Hematopoietic multipotent progenitor cell treated with erythropoietin and hydrocortisone succinate and interleukin-3 and kit ligand, for 4 days (in vitro differentiated cells): Measurements from ENCODE around the gene S100A13.

ENCODE experiments used
- DNase-seq: peaks from one replicate; pipeline ENCODE4 v3.0.0-alpha.2; 2015

The S100A13 gene

DNA sequence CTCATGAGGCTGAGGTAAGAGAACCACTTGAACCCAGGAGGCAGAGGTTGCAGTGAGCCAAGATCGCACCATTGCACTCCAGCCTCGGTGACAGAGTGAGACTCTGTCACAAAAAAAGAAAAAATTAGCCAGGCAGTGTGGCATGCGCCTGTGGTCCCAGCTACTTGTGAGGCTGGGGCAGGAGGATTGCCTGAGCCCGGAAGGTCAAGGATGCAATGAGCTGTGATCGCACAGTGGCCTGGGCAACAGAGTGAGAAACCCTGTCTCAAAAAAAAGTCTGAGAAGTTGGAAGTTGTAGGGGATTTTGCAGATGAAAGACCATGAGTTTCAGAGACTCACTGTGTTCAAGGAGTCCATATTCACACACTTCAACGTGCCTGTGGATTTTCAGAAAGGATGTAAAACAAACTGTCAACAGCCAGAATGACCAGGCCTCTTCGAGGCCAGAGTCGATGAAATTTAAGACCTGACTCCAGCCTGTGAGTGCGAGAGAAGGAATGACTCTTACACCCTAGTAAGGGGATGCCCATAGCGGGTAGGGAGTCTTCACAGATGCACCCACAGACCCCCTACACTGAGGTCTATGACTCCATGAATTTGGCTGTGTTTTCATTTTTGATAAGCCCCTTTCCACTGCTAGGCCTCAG is 2.2 kb downstream of the S100A13 start:
- DNase-seq, result no peak

DNA sequence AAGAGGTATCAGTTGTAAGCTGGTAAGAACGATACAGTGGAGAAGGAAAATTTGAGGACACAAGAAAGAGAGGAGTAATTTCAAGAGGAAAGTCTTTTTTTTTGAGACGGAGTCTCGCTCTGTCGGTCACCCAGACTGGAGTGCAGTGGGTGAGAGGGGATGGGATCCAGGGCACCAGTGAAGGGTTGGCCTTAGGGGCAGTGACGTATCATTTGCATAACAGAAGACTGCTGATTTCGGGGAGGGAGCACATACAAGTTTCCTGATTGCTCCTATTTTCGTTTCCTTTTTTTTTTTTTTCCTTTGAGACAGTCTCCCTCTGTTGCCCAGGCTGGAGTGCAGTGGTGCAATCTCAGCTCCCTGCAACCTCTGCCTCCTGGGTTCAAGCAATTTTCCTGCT is 4.2 kb downstream of the S100A13 start:
- no peak for DNase-seq

DNA sequence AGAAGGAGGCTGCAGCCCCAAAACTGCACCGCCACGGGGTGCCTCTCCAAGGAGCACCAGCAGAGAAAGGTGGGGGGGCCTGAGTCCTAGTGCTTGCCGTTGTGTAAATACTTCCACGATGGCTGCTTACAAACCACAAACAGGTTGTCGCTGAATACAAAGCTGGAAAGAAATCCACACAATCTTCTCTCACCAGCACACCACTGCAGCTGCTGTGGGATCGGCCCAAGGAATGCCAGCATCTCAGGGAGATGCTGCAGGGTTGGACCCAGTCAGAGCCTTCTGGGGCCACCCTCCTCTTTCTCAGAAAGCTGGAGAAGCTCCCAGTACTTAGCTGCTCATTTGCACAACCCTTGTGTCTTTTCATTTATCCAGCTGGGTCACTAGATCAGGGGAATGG is 8.1 kb downstream of the S100A13 start:
- DNase-seq, result no peak

DNA sequence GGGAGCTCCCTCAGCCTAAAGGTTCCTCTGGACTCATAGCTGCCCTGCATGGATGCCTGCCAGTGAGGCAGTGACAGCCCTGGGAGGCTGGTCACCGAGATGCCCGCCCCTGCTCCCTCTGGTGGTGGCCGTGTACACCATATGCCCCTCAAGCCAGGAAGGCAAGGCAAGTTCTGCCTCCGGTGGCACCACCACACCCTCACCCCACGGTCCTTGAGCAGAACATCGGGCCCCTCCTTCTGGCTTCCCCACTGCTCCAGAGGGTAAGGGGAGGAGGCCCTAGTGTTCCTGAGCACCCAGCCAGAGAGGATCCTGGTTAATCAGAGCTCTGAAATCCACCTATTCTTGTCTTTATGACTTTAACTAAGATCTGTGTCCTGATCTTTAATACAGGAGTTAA is 9.6 kb downstream of the S100A13 start:
- DNase-seq, result no peak

DNA sequence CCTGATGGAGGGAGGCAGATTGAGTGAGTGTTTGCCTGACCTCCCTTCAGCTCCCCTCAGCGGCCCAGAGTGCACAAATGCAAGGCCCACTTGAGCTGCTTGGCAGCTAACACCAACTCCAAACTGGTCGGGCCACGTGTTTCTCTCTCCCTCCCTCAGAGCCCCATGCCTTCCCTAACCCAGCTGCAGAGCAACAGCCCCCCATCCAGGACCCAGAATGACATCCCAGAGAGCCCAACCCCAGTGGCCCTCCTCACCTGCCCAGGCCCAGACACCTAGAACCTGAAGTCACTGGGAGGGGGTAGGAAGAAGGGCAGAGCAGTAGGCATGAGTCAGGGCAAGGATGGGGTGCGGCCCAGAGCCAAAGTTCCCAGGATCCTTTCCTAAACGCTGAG is 10.4 kb downstream of the S100A13 start:
- no peak for DNase-seq

DNA sequence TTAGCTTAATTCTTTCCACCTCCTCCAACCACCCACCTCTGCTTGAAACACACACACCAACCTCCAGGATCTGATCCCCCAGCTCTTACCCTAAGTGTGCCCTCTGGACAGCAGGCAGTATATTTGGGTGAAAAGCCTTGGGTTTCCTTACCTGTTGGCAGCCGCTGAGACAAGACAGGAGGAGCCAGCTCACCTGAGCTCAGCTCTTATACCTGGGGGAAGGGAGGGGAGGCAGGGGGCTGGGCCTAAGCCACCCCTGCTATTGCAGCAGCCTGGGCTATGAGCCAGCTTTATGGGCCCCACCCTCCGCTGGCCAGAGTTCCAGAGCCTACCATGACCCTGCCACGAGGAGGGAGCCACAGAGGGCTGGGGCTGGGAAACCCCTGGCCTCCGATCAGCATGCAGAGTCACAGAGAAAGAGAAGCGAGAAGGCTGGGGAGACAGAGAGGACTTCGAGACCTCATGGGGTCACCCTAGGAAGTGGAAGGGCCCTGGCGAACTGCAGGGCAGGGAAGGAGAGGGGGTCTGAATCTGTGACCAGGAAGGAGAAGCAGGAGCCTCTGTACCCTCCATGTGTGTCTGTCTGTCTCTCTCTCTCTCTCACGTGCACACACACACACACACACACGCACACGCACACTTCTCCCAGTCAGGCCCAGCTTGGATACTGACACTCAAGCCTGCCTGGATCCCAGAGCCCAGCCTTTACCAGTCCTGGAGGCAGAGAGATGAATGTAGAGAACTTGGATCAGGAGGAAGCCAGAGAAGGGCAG is 11.0 kb downstream of the S100A13 start, which contains the start of gene S100A14:
Gene S100A14 (minus strand): TSS at position 182 of the 773 bp plus-strand sequence. CDS start 467 bp downstream, outside the sequence.
- no peak for DNase-seq

DNA sequence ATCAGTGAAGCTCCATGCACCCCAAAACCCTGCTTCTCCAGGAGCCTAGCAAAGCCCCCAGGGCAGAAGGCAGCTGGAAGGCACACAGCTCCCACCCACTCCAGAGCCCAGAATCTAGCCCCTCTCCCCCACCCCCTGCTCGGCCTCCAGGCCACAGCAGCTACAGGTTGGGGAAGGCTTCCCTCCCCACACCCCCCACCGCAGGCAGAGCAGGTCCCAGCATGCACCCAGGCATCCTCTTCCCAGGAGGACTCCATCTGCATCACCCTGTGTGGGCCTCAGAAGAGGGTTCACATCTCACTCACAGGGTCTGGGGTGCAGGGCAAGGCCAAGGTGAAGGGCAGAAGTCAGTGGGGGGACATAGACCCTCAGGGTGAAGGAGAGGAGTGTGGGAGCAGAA is 11.9 kb downstream of the S100A13 start:
- no peak for DNase-seq

DNA sequence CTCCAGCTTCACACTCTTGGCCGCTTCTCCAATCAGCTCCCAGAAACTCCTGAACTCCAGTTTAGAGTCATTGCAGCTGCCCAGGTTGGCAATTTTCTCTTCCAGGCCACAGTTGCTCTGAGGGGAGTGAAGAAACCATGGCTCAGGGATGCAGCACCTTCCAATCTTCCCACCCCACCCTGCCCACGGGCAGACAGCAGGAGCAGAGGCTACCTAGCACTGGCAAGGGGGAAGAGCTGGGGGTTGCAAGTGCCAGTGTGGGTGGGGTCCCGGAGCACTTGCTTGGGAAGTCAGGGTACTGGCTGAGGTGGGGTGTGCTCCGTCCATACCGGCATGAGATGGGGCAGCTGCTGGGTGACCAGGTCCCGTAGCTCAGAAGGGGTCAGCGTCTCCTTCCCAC is 12.4 kb downstream of the S100A13 start:
- no peak for DNase-seq

DNA sequence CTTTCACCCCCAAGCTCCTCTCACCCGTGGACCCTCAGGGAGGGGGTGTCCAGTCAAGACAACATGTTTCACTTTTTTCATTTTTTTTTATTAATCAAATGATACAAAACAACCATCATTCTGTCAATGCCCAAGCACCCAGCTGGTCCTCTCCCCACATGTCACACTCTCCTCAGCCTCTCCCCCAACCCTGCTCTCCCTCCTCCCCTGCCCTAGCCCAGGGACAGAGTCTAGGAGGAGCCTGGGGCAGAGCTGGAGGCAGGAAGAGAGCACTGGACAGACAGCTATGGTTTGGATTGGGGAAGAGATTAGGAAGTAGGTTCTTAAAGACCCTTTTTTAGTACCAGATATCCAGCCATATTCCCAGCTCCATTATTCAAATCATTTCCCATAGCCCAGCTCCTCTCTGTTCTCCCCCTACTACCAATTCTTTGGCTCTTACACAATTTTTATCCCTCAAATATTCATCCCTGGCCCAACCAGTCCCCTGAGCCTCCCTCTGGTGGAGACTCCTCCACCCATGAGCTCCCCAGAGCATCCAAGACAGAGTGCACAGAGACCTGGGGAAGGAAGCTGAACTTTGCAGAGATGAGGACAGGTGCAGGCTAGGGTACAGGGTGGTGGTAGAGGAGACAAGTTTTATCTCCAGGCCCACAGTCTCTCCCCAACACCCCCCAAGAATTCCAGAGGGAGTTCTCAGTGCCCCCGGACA is 13.0 kb downstream of the S100A13 start:
- no peak for DNase-seq

DNA sequence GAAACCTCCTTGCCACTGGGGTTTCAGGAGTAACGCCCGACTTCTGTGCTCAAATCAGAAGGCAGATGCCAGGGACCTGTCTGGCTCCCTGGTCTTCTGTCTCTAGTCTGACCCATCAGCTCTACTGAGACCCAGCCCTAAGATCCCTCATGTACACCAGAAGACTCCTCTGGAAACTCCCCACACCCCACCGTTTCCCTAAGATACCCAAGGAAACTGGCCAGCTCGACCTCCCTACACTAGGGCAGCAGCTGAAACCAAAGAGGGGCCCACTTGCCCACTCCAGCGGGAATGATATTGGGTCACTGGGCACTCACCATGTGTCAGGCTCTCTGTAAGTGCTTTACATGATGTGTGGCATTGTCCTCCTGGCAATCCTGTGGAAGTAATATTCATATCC is 13.9 kb downstream of the S100A13 start:
- DNase-seq, result no peak

DNA sequence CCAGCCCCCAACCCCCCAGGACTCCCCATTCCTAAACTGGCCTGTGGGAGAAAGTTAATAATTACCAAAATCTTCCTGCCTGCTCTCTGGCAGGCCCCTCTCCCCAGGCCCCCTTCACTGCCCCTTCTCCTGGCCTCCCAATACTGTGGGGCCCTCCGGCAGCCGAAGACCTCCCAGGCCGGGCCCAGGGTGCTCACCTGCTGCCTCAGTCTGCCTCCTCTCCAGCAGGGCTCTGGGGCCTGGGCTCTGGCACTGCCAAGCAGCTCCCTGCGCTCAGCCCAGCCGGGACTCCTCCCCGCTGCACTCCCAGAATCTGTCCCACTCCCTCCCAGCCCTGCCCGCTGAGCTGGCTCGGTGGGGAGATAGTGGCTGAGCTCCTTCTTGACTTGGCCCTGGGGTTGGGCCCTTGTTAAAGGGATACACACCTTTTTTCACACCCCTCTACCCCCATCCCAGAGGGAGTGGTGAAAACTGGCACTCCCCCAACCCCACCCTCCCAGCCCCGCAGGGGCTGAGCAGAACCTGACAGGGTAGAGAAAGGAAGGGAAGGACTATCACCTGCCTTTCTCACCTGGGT is 14.5 kb downstream of the S100A13 start, which contains the start of gene S100A16:
Gene S100A16 (minus strand): TSS at position 383 of the 577 bp plus-strand sequence. CDS start 4,986 bp downstream, outside the sequence.
- DNase-seq, result peak; percentile 36

DNA sequence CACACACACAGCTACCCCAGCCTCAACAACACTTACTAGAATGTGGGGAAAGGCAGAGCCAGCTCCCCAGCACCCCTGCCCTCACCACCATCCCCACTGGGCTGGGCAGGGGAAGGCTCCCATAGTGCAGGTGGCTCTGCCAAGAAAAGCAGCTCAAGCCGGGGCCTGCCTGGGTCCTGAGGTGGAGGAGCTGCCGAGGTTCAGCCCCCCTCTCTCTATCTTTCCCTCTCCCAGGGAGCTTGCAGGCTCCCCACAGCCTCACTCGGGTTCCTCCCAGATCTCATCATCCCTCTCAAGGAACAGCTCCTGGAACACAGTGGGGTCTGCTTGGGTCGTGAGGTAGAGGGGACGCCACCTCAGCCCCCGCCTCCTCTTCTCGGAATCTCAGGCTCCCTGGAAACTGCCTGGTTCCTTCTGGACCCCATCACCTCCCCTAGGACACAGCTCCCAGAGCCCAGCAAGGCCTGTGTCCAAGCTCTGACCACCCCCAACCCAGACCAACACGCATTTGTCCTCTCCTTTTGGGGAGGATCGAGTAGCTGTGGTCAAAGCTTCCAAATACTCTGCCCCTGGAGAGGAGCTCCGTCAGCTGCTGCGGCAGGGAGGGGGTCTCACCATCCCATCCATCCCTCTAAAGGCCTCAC is 15.1 kb downstream of the S100A13 start:
- DNase-seq, result no peak

DNA sequence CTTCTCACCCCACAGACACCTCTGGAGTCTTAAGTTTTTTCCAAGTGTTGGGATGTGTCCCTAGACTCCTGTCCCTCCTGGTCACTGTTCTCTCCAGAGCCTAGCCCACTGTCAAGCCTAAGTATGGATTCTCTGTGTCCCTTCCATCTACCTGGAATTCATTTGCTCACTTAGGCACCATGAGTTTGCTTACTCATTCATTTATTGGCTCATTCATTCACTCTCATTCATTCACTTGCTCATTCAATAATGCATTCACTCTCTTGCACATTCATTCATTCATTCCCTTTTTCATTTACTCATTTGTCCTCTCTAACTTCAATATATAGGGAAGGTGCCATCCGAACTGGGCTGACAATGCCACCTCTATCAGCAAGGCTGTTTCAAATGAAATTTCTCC is 15.9 kb downstream of the S100A13 start:
- no peak for DNase-seq

DNA sequence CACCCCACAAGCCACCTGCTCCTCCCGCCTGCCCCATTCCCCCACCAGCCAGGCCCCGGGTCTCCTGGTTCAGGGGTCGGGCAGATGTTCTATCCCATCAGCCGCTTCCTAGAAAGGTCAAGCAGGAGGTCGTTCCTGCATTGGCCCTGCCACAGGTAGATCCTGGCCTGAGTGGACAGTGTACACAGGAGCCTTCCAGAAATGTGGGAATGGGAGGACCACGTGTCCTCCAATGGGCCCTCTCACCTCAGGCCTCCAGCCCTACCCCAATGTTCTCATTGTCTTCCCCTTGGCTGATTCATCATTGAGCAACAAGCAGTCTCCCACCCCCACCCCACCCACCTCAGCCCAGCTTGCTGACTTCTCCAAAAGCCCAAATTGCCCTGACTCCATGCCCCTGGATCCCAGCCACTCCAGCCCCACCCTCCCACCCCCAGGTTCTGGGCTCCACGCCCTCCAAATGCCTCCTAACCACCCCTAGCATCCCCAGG is 16.4 kb downstream of the S100A13 start:
- DNase-seq, result no peak

DNA sequence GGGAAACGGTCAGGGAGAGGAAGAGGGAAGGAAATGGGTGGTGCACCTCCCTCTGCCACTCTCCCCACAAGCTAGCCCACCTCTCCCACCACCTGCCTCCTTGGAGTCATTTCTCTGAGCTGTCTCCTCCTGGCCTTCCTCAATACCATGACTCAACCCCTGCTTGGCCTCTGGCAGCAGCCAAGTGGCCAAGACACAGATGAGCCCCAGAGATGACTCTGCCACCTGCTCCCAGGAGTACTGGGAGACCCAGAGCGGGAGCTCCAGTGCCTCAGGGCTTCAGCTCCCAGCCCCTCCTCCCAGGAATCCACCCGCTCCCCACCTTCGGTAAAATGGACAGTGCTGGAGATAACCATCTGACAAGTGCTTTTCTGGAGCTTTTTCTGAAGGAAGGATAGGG is 17.0 kb downstream of the S100A13 start:
- no peak for DNase-seq

DNA sequence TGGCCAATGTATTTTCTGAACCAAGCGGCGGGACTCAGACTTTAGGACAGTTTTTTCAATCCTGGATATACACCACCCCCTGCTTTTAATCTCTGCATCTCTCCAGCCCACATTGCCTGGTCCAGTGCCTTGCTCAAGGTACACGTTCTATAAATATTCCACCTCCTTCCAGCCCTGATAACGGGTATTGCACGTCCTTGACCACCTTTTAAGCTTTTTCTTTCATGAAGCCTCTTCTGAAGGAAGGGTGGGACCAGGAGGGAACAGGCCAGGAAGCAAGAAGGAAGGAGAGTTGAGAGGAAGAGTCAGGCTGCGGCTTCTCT is 17.8 kb downstream of the S100A13 start:
- DNase-seq, result no peak

DNA sequence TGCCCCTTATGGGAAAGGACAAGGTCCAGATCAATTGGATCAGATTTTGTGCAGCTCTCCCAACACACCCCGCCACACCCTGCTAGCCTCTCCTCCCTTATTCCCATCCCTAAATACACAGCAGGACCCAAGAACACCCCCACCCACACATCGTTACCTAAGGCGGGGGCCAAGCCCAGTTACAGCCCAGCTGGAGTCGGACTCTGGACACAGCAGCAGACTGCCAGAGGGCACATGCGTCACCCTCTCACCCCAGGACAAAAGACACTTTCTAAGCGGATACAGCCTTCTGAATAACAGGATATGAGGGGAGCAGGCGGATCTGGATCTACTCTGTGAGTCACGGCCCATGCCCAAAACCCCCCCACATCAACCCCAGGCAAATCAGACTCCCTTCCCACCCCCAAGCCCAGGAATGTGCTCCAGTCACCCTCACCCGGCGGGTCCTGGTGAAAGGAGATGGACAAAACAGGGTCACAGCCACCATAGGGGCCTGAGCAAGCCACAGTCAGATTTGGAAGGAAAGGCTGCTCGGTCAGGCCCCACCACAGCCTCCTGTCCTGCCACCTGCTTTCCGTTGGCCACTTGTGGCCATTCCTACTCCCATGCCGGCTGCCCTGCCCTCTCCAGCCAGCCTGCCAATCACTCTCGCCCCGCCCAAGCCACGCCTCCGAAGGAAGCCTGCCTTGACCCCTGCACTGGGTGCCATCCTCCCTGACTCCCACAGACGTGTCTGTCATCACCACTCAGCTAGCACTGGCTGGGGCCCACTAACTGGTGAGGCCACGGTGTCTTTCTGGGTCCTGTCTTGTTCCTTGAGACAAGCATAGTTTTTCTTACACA is 18.3 kb downstream of the S100A13 start:
- no peak for DNase-seq

DNA sequence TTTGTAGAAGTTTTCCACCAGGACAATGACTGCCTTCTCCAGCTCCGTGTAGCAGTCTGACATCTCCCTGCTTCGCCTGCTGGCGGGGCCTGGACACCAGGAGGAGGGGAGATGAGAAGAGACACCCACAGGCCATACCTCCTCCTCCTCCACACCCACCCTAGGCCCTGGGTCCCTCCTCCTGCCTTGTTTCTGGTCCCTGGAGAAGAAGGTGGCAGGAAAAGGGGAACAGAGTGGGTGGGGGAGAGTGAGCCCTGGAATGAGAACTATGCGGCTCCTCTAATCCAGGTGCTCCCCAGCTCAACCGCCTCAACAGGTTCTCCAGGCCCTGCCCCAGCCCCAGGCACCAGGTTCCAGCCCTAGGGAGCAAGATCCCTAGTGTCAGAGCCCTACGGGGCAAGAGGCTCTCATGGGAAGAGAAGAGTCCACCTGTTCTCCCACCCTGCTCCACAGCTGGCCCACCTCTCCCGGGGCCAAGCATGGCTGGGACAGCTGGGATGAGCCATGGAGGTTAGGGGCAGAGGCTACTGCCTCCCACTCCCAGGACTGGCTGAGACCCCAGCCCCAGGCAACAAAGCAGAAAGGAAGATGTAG is 19.1 kb downstream of the S100A13 start:
- no peak for DNase-seq

DNA sequence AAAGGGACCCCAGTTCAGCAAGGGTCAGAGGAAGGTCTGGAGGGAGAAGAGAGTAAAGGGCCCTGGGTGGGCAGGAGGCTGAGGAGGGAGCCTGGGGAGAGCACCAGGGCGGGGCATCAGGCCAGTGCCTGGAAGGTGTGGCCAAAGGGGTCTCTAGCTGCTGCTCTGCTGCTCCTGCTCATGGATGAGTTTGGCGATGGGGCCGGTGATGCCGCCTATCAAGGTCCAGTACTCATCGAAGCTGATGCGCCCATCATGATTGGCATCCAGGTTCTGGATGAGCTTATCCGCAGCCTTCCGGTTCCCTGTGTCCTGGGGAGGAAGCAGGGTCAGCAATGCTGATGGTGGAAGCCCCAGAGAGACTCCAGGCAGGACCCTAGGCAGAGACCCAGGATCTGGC is 19.9 kb downstream of the S100A13 start:
- DNase-seq, result no peak

DNA sequence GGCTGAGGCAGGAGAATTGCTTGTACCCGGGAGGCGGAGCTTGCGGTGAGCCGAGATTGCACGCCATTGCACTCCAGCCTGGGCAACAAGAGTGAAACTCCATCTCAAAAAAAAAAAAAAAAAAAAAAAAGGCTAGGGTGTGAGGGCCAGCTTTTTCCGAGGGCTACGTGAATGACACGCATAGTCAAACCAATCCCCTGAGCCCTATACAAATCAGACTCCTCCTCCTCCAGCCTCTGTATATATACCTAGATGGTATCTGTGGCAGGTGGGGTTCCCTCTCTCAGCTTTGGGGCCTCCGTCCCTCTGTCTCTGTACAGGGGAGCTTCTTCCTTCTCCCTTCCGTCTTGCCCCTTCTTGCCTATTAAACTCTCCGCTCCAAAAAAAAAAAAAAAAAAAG is 21.1 kb downstream of the S100A13 start:
- DNase-seq, result no peak

DNA sequence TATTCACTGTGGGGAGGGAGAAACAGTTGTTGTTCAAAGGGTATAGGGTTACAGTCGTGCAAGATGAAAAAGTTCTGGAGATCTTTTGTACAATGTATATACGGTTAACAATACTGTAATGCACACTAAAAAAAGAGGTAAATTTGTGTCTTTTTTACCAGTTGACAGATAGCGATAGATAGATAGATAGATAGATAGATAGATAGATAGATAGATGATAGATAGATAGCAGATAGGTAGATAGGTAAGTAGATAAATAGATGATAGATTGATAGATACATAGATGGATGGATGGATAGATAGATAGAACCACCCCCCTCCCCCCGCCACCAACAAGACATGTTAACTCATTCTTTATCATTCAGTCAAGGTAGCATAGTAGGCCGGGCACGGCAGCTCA is 24.6 kb downstream of the S100A13 start:
- DNase-seq, result no peak

DNA sequence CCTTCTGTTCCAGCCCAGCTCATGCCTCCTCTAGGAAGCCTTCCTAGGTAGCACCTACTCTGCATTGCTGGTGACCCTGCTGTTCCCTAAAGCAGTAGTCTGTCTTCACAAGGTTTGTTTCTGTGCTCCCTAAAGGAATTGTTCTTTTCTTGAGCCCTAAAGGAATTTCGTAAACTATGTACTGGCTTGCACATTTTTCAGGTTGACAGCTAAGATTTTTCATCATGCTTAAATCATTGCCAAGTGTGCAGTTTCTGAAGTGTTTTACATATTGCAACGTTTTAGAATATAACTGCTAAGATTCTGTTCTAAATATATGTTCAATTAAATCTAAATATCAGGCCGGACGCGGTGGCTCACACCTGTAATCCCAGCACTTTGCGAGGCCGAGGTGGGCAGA is 27.5 kb downstream of the S100A13 start:
- no peak for DNase-seq
